ENCODE data around the gene SNX33. TPM values are rescaled to one million over a fixed set of nuclear protein-coding genes. Genes with fewer than 3 reads are reported as not detected.
A peak's percentile ranks its signal among the peaks of the same experiment; 100 is the strongest.
"Not testable (repeated sequence)": the region's sequence is repeated elsewhere in the genome, so short reads cannot be mapped to it uniquely, and the experiment has no call there.

Gene SNX33
- total RNA-seq, 4 donors from 2014 or later, result 32.1 to 59.7 (median 49.5) TPM

GRCh38 chr15:75706682-75706954 is 58.9 kb downstream of the SNX33 start:
- Histone ChIP-seq H3K27ac (no peak overlapping the region), H3K4me3 (no peak overlapping the region), H3K9me3 (no peaks in the 10 kb centered on the region), H3K36me3 (no peaks in the 10 kb centered on the region), H3K27me3 (no peaks in the 10 kb centered on the region), H3K4me1 (peaks cover 49% of the 10 kb centered on the region)
- no peak for DNase-seq (ENCODE audit: low spot score in 2 of 2)
- 62% methylated on average over 2 of the region's 2 CpGs for WGBS
- TF ChIP-seq POLR2AphosphoS5 (IDR thresholded peaks at IDR 0.05) (no peak), CTCF (IDR thresholded peaks at IDR 0.05) (no peak), POLR2A (IDR thresholded peaks at IDR 0.05) (no peak), EP300 (IDR thresholded peaks at IDR 0.05) (no peak)

DNA sequence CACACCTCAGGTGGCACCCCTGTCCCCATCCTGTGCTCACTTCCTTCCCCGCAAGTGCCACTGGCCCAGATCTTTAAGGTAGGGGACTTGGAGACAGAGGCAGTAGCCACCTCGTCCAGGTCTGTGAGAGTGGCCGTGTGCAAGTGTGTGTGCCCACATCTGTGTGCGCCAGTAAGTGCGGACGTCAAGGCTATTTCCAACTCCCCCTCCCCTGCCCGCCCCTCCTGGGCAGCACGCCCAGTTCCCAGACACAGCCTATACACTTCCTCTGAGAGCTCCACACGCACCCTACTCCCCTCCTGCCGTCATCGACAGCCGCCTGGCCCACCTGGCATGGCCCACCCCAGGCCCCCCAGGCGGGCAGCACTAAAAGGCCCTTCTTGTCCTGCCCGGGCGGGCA is 61.7 kb downstream of the SNX33 start:
- DNase-seq (ENCODE audit: low spot score in 2 of 2), result peak in 1 of 2 donors; percentile 76
- peak; percentile 58 for TF ChIP-seq EP300 (IDR thresholded peaks at IDR 0.05)
- not testable (repeated sequence) for H3K9me3 ChIP-seq, H3K4me3 ChIP-seq, H3K27me3 ChIP-seq, H3K27ac ChIP-seq, H3K36me3 ChIP-seq
- WGBS, result 33% methylated on average over 10 of the region's 15 CpGs
- H3K4me1 ChIP-seq, result peaks cover 57% of the 10 kb centered on the region

- H3K36me3 ChIP-seq; DNase-seq (ENCODE audit: low spot score in 2 of 2); H3K27ac ChIP-seq; H3K27me3 ChIP-seq; H3K9me3 ChIP-seq: not testable (repeated sequence)
- no CpG with 5 or more reads among the region's 5 CpGs for WGBS
- peak overlapping the region; percentile 20 for H3K4me3 ChIP-seq
- H3K4me1 ChIP-seq, result peaks cover 52% of the 10 kb centered on the region
Measured at GRCh38 chr15:75710874-75711273, 63.2 kb downstream of the SNX33 start.

DNA sequence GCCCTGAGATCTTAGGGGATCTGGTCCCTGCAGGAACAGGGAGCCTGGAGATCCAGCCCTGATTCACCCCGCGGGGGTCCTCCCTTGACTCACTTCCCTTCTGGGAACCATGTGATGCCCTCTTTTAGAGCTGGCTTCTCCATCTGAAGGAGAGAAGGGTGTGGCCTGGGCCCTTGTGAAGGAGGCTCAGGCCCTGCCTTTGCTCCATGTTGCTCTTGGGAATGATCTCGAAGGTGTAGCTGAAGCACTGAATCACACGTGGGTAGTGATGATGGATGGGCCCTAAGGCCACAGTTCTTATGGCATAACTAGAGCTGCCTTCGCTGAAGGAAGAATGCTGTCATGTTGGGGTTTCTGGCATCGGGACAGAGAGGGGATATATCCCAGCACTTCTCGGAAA is 63.8 kb downstream of the SNX33 start:
- DNase-seq (ENCODE audit: low spot score in 2 of 2); H3K27me3 ChIP-seq; H3K9me3 ChIP-seq; H3K27ac ChIP-seq; H3K36me3 ChIP-seq: not testable (repeated sequence)
- Histone ChIP-seq H3K4me1 (peaks cover 46% of the 10 kb centered on the region), H3K4me3 (peak overlapping the region; percentile 52)
- WGBS, result 29% methylated on average over 5 of the region's 7 CpGs

Other genes starting within 250 kb of the SNX33 start
- 10 to 100 TPM; 55.2 to 94.8 (median 66.0) TPM for gene SIN3A, start 196.2 kb upstream of the SNX33 start, total RNA-seq
- gene PTPN9, start 68.6 kb upstream of the SNX33 start, total RNA-seq, result 10 to 100 TPM in 3 of 4 donors, 1 to 10 TPM in 1; 8.6 to 24.5 (median 13.3) TPM
- gene SNUPN, start 22.2 kb upstream of the SNX33 start, total RNA-seq, result 10 to 100 TPM; 12.8 to 31.7 (median 17.5) TPM
- gene IMP3, start 7.7 kb upstream of the SNX33 start, total RNA-seq, result 100 to 1,000 TPM; 139 to 273 (median 180) TPM
- gene CSPG4, start 64.9 kb downstream of the SNX33 start, total RNA-seq, result 10 to 100 TPM; 12.8 to 19.7 (median 14.0) TPM
- 10 to 100 TPM; 15.1 to 21.2 (median 19.3) TPM for gene UBE2Q2, start 195.5 kb downstream of the SNX33 start, total RNA-seq